ENCODE measurements around the gene BPIFB1. TPM values are rescaled to one million over a fixed set of nuclear protein-coding genes. Genes with fewer than 3 reads are reported as not detected.

The BPIFB1 gene
- polyA plus RNA-seq, 1 experiment: not detected

DNA sequence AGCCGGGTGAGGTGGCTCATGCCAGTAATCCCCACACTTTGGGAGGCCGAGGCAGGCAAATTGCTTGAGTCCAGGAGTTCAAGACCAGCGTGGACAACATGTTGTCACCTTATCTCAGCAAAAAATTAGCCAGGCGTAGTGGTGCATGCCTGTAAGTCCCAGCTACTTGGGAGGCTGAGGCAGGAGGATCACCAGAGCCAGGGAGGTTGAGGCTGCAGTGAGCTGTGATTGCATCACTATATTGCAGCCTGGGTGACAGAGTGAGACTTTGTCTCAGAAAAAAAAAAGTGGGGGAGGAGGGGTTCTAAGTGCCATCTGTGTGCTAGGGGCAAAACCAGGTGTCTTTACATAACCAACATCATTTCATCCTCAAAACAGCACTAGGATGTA is 70.0 kb downstream of the BPIFB1 start:
- H3K4me3 ChIP-seq (ENCODE audit: low read depth, low read length): no peak overlapping the region
- H3K36me3 ChIP-seq (ENCODE audit: control insufficient read depth, insufficient read depth, low read length): no peaks in the 10 kb centered on the region
- TF ChIP-seq, protein P1, sequence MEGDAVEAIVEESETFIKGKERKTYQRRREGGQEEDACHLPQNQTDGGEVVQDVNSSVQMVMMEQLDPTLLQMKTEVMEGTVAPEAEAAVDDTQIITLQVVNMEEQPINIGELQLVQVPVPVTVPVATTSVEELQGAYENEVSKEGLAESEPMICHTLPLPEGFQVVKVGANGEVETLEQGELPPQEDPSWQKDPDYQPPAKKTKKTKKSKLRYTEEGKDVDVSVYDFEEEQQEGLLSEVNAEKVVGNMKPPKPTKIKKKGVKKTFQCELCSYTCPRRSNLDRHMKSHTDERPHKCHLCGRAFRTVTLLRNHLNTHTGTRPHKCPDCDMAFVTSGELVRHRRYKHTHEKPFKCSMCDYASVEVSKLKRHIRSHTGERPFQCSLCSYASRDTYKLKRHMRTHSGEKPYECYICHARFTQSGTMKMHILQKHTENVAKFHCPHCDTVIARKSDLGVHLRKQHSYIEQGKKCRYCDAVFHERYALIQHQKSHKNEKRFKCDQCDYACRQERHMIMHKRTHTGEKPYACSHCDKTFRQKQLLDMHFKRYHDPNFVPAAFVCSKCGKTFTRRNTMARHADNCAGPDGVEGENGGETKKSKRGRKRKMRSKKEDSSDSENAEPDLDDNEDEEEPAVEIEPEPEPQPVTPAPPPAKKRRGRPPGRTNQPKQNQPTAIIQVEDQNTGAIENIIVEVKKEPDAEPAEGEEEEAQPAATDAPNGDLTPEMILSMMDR (IDR thresholded peaks at IDR 0.05; ENCODE audit: insufficient read depth, low read depth, low read length): no peak
- DNase-seq (ENCODE audit: low read depth): no peak
- ChIA-PET CTCF (no interaction called here), POLR2A (no interaction called here)
- H3K27me3 ChIP-seq (ENCODE audit: control insufficient read depth, insufficient read depth, low read length): no peaks in the 10 kb centered on the region

Other genes starting within 250 kb of the BPIFB1 start
- not detected in 2 replicates for gene BPIFB3, start 229.3 kb upstream of the BPIFB1 start, polyA plus RNA-seq (2011; rRNA removed)
- gene BPIFB4, start 203.6 kb upstream of the BPIFB1 start, polyA plus RNA-seq (2011; rRNA removed): not detected in 2 replicates
- gene BPIFA2, start 115.1 kb upstream of the BPIFB1 start, polyA plus RNA-seq (2011; rRNA removed): not detected in 2 replicates
- gene BPIFA3, start 65.9 kb upstream of the BPIFB1 start, polyA plus RNA-seq (2011; rRNA removed): not detected in 2 replicates
- gene BPIFA1, start 47.2 kb upstream of the BPIFB1 start, polyA plus RNA-seq (2011; rRNA removed): not detected in 2 replicates
- gene CDK5RAP1, start 118.3 kb downstream of the BPIFB1 start, polyA plus RNA-seq (2011; rRNA removed): 24.7 and 27.0 TPM in 2 replicates
- 14.4 and 24.7 TPM in 2 replicates for gene SNTA1, start 160.5 kb downstream of the BPIFB1 start, polyA plus RNA-seq (2011; rRNA removed)
- gene CBFA2T2, start 206.9 kb downstream of the BPIFB1 start, polyA plus RNA-seq (2011; rRNA removed): 7.6 and 8.0 TPM in 2 replicates

Measured in BJ (cell line).